ENCODE data around the gene PTPRT. TPM values are rescaled to one million over a fixed set of nuclear protein-coding genes. Genes with fewer than 3 reads are reported as not detected.

Gene PTPRT
- total RNA-seq, 3 donors from 2014 or later, result 0.32 to 6.3 (median 4.9) TPM

- no peak for TF ChIP-seq CTCF (IDR thresholded peaks at IDR 0.05)
- intact Hi-C loops (cut with DNase I; ENCODE audit: low total_unique reads), result no loop called here
Observed at GRCh38 chr20:42945234-42945994, 244.3 kb downstream of the PTPRT start.

DNA sequence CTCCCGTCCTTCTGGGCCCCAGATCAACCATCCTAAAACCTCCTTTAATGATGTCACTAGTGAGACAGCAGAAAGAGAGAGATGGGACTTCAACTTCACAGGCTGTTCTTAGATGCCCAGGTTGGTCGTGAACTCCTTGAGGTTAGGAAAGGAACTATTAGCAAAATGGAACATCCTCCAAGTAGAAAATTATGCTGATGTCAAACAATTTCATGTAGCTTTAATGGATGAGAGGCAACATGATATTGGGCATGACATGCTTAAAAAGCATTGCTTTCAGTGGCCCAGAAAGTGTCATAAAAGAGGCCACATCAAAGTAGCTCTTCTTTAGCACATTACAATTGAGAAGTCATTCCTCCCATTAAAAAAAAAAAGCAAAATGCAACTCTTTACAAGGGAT, 248.1 kb downstream of the PTPRT start:
- TF ChIP-seq CTCF (IDR thresholded peaks at IDR 0.05) (no peak), POLR2A (IDR thresholded peaks at IDR 0.05) (no peak), POLR2AphosphoS5 (IDR thresholded peaks at IDR 0.05) (no peak)
- Histone ChIP-seq H3K27me3 (no peaks in the 10 kb centered on the region), H3K4me1 (no peaks in the 10 kb centered on the region), H3K9me3 (no peaks in the 10 kb centered on the region), H3K27ac (peak overlapping the region in 1 of 2 donors; percentile 38), H3K4me3 (no peak overlapping the region), H3K36me3 (no peaks in the 10 kb centered on the region)
- intact Hi-C loops (cut with DNase I; ENCODE audit: low total_unique reads), result no loop called here
- DNase-seq (ENCODE audit: low spot score in 2 of 2), result no peak

More at GRCh38 chr20:42945234-42945994, 244.3 kb downstream of the PTPRT start:
- Histone ChIP-seq H3K4me1 (no peaks in the 10 kb centered on the region), H3K36me3 (no peaks in the 10 kb centered on the region), H3K4me3 (no peak overlapping the region), H3K9me3 (peaks cover 0 to 10% of the 10 kb centered on the region in 2 donors), H3K27ac (no peak overlapping the region), H3K27me3 (no peaks in the 10 kb centered on the region)
- no peak for DNase-seq (ENCODE audit: low spot score in 2 of 2)

- intact Hi-C loops (cut with DNase I; ENCODE audit: low total_unique reads), result no loop called here
- Histone ChIP-seq H3K36me3 (no peaks in the 10 kb centered on the region), H3K9me3 (no peaks in the 10 kb centered on the region), H3K4me1 (no peaks in the 10 kb centered on the region), H3K27me3 (no peaks in the 10 kb centered on the region), H3K4me3 (no peak overlapping the region), H3K27ac (peak overlapping the region; percentile 84 to 85)
- TF ChIP-seq POLR2AphosphoS5 (IDR thresholded peaks at IDR 0.05), result peak in 1 of 3 donors; percentile 33
- no peak for TF ChIP-seq CTCF (IDR thresholded peaks at IDR 0.05)
- no peak for TF ChIP-seq POLR2A (IDR thresholded peaks at IDR 0.05)
- peak in 1 of 2 donors; percentile 78 for DNase-seq (ENCODE audit: low spot score in 2 of 2)
Observed at GRCh38 chr20:42938441-42939205, 251.1 kb downstream of the PTPRT start.

- no peaks in the 10 kb centered on the region for H3K9me3 ChIP-seq
- no peaks in the 10 kb centered on the region for H3K36me3 ChIP-seq
- no peak for DNase-seq (ENCODE audit: low spot score in 2 of 2)
- intact Hi-C loops (cut with DNase I; ENCODE audit: low total_unique reads), result no loop called here
- no peaks in the 10 kb centered on the region for H3K4me1 ChIP-seq
- no peaks in the 10 kb centered on the region for H3K27me3 ChIP-seq
- no peak for TF ChIP-seq POLR2AphosphoS5 (IDR thresholded peaks at IDR 0.05)
- no peak for TF ChIP-seq POLR2A (IDR thresholded peaks at IDR 0.05)
- TF ChIP-seq CTCF (IDR thresholded peaks at IDR 0.05), result no peak
- H3K27ac ChIP-seq, result peak overlapping the region; percentile 33 to 84
- no peak overlapping the region for H3K4me3 ChIP-seq
Observed at GRCh38 chr20:42936482-42936881, 253.2 kb downstream of the PTPRT start.

- TF ChIP-seq POLR2AphosphoS5 (IDR thresholded peaks at IDR 0.05) (no peak), POLR2A (IDR thresholded peaks at IDR 0.05) (no peak), CTCF (IDR thresholded peaks at IDR 0.05) (no peak)
- no peaks in the 10 kb centered on the region for H3K4me1 ChIP-seq
- no peaks in the 10 kb centered on the region for H3K9me3 ChIP-seq
- no peaks in the 10 kb centered on the region for H3K27me3 ChIP-seq
- intact Hi-C loops (cut with DNase I; ENCODE audit: low total_unique reads), result no loop called here
- H3K36me3 ChIP-seq, result no peaks in the 10 kb centered on the region
- no peak overlapping the region for H3K27ac ChIP-seq
- no peak overlapping the region for H3K4me3 ChIP-seq
- DNase-seq (ENCODE audit: low spot score in 2 of 2), result no peak
Observed at GRCh38 chr20:42924215-42924614, 265.5 kb downstream of the PTPRT start.

All from breast epithelium (tissue), 4 donors.